Esophagus squamous epithelium (tissue), 4 donors: ENCODE results near the gene ANXA1.

Experiments
- CTCF ChIP-seq, 6 experiments: fragments of 450-650 bp in 4 of 6; fragments of 200-600 bp in 2 of 6; sonication (generic) in 2 of 6; IDR thresholded peaks; one replicate each; pipeline ENCODE4 v1.5.1; 2016 to 2019; ENCODE audit warnings: antibody characterized with exemption in 6 of 6, mild to moderate bottlenecking in 4 of 6, moderate library complexity in 4 of 6
- POLR2A ChIP-seq, 4 donors: fragments of 450-650 bp; IDR thresholded peaks; one replicate each; pipeline ENCODE4 v1.6.1; 2017; ENCODE audit warnings: antibody characterized with exemption in 4 of 4, mild to moderate bottlenecking in 4 of 4, moderate library complexity in 3 of 4

GRCh38 chr9:73157811-73158210, 6.1 kb downstream of the ANXA1 start:
- TF ChIP-seq CTCF (IDR thresholded peaks at IDR 0.05) (no peak), POLR2A (IDR thresholded peaks at IDR 0.05) (no peak)
